ENCODE results near the gene TMEM222. TPM values are rescaled to one million over a fixed set of nuclear protein-coding genes. Genes with fewer than 3 reads are reported as not detected.

Gene TMEM222
- total RNA-seq, 1 donor from 2014 or later = 19.4 TPM

- TF ChIP-seq CTCF (IDR thresholded peaks at IDR 0.05; ENCODE audit: borderline replicate concordance) = no peak
- Histone ChIP-seq H3K27me3 (ENCODE audit: low read depth) (no peaks in the 10 kb centered on the region), H3K4me1 (peaks cover 56% of the 10 kb centered on the region), H3K4me3 (peak overlapping the region; percentile 59), H3K27ac (replicated peaks) (no peak overlapping the region), H3K36me3 (peaks cover 91% of the 10 kb centered on the region), H3K9me3 (replicated peaks) (no peaks in the 10 kb centered on the region)
- no peak for DNase-seq
- intact Hi-C loops (cut with micrococcal nuclease) = no loop called here
Observed at GRCh38 chr1:27361044-27361402, 39.1 kb downstream of the TMEM222 start.

- H3K36me3 ChIP-seq = peaks cover 86% of the 10 kb centered on the region
- intact Hi-C loops (cut with micrococcal nuclease) = no loop called here
- DNase-seq = no peak
Observed at GRCh38 chr1:27361553-27361952, 39.6 kb downstream of the TMEM222 start.

GRCh38 chr1:27363766-27364695 is 42.1 kb downstream of the TMEM222 start:
- Histone ChIP-seq H3K36me3 (peaks cover 61% of the 10 kb centered on the region), H3K4me1 (peaks cover 65% of the 10 kb centered on the region), H3K27me3 (ENCODE audit: low read depth) (no peaks in the 10 kb centered on the region), H3K27ac (replicated peaks) (peak overlapping the region; percentile 100), H3K9me3 (replicated peaks) (no peaks in the 10 kb centered on the region), H3K4me3 (peak overlapping the region; percentile 91)
- TF ChIP-seq CTCF (IDR thresholded peaks at IDR 0.05; ENCODE audit: borderline replicate concordance) = no peak
- intact Hi-C loops (cut with micrococcal nuclease) = no loop called here
- no peak for DNase-seq

More at GRCh38 chr1:27361553-27361952, 39.6 kb downstream of the TMEM222 start:
- no peak overlapping the region for H3K27ac ChIP-seq (replicated peaks)
- H3K4me3 ChIP-seq = no peak overlapping the region
- no peaks in the 10 kb centered on the region for H3K9me3 ChIP-seq (replicated peaks)
- H3K4me1 ChIP-seq = peaks cover 59% of the 10 kb centered on the region
- no peak for TF ChIP-seq CTCF (IDR thresholded peaks at IDR 0.05; ENCODE audit: borderline replicate concordance)
- no peaks in the 10 kb centered on the region for H3K27me3 ChIP-seq (ENCODE audit: low read depth)

- peak overlapping the region; percentile 100 for H3K27ac ChIP-seq (replicated peaks)
- H3K4me3 ChIP-seq = peak overlapping the region; percentile 91
- no peak for TF ChIP-seq CTCF (IDR thresholded peaks at IDR 0.05; ENCODE audit: borderline replicate concordance)
- no peak for DNase-seq
- H3K4me1 ChIP-seq = peaks cover 68% of the 10 kb centered on the region
- intact Hi-C loops (cut with micrococcal nuclease) = no loop called here
- no peaks in the 10 kb centered on the region for H3K27me3 ChIP-seq (ENCODE audit: low read depth)
- no peaks in the 10 kb centered on the region for H3K9me3 ChIP-seq (replicated peaks)
- H3K36me3 ChIP-seq = peaks cover 53% of the 10 kb centered on the region
Observed at GRCh38 chr1:27364696-27365371, 42.9 kb downstream of the TMEM222 start.

- no peak for TF ChIP-seq CTCF (IDR thresholded peaks at IDR 0.05; ENCODE audit: borderline replicate concordance)
- peak overlapping the region; percentile 91 for H3K4me3 ChIP-seq
- DNase-seq = peak; percentile 91
- peaks cover 46% of the 10 kb centered on the region for H3K36me3 ChIP-seq
- peaks cover 61% of the 10 kb centered on the region for H3K4me1 ChIP-seq
- peak overlapping the region; percentile 100 for H3K27ac ChIP-seq (replicated peaks)
- no peaks in the 10 kb centered on the region for H3K9me3 ChIP-seq (replicated peaks)
- intact Hi-C loops (cut with micrococcal nuclease) = no loop called here
- no peaks in the 10 kb centered on the region for H3K27me3 ChIP-seq (ENCODE audit: low read depth)
Observed at GRCh38 chr1:27365372-27366112, 43.6 kb downstream of the TMEM222 start.

All from left ventricle myocardium inferior (tissue), 1 donor.